HepG2 (cell line): Measurements from ENCODE around the gene ZG16. TPM values are rescaled to one million over a fixed set of nuclear protein-coding genes. Genes with fewer than 3 reads are reported as not detected.

Source experiments
- BRF2 ChIP-seq: sonication (generic); formaldehyde crosslinking; IDR thresholded peaks from 2 replicates; pipeline ENCODE4 v1.8.1; 2022; ENCODE audit warnings: mild to moderate bottlenecking, missing genetic modification reagents
- CBX1 ChIP-seq: IDR thresholded peaks from one replicate; pipeline ENCODE4 v1.6.1; 2016; ENCODE audit warnings: antibody characterized with exemption, low read depth
- DPF2 ChIP-seq: sonication (generic); formaldehyde crosslinking; IDR thresholded peaks from 2 replicates; pipeline ENCODE4 v1.4.0; 2020; ENCODE audit warnings: mild to moderate bottlenecking, low read depth, missing genetic modification reagents, borderline replicate concordance
- HMG20A ChIP-seq: IDR thresholded peaks from 2 replicates; pipeline ENCODE4 v1.6.1; 2016; ENCODE audit warnings: borderline replicate concordance
- HNF1B ChIP-seq: sonication (generic); formaldehyde crosslinking; IDR thresholded peaks from 2 replicates; pipeline ENCODE4 v1.5.1; 2020; ENCODE audit warnings: mild to moderate bottlenecking, moderate library complexity, missing genetic modification reagents
- IRF2 ChIP-seq: IDR thresholded peaks from 2 replicates; pipeline ENCODE4 v1.6.1; 2018; ENCODE audit warnings: missing genetic modification reagents, missing compliant biosample characterization
- RARA ChIP-seq: IDR thresholded peaks from 2 replicates; pipeline ENCODE4 v1.6.1; 2016; ENCODE audit warnings: missing genetic modification reagents, missing compliant biosample characterization
- SMAD3 ChIP-seq: sonication (generic); formaldehyde crosslinking; IDR thresholded peaks from 2 replicates; pipeline ENCODE4 v1.4.0; 2020; ENCODE audit warnings: missing genetic modification reagents
- ZBTB20 ChIP-seq: sonication (generic); formaldehyde crosslinking; IDR thresholded peaks from 2 replicates; pipeline ENCODE4 v1.8.1; 2023; ENCODE audit warnings: missing genetic modification reagents, low read depth, mild to moderate bottlenecking, borderline replicate concordance
- ZFP62 ChIP-seq: sonication (generic); formaldehyde crosslinking; IDR thresholded peaks from 2 replicates; pipeline ENCODE4 v1.4.0; 2020; ENCODE audit warnings: missing genetic modification reagents
- ZNF124 ChIP-seq: sonication (generic); formaldehyde crosslinking; IDR thresholded peaks from 2 replicates; pipeline ENCODE4 v1.4.0; 2020; ENCODE audit warnings: missing genetic modification reagents
- ZNF20 ChIP-seq: sonication (generic); formaldehyde crosslinking; IDR thresholded peaks from 2 replicates; pipeline ENCODE4 v1.4.0; 2020; ENCODE audit warnings: mild to moderate bottlenecking, moderate library complexity, missing genetic modification reagents
- ZNF260 ChIP-seq: sonication (generic); formaldehyde crosslinking; IDR thresholded peaks from 2 replicates; pipeline ENCODE4 v1.4.0; 2020; ENCODE audit warnings: missing genetic modification reagents, low read depth, mild to moderate bottlenecking, borderline replicate concordance
- ZNF567 ChIP-seq: sonication (generic); formaldehyde crosslinking; IDR thresholded peaks from 2 replicates; pipeline ENCODE4 v1.8.1; 2023; ENCODE audit warnings: mild to moderate bottlenecking, missing genetic modification reagents, borderline replicate concordance
- ZNF674 ChIP-seq: sonication (generic); formaldehyde crosslinking; IDR thresholded peaks from 2 replicates; pipeline ENCODE4 v1.5.0; 2020; ENCODE audit warnings: low read depth, mild to moderate bottlenecking, missing genetic modification reagents
- ZNF839 ChIP-seq: sonication (generic); formaldehyde crosslinking; IDR thresholded peaks from 2 replicates; pipeline ENCODE4 v1.4.0; 2020; ENCODE audit warnings: missing genetic modification reagents, mild to moderate bottlenecking, borderline replicate concordance
- polyA plus RNA-seq, 8 experiments: library from polyadenylated mRNA; depleted of rRNA in 3 of 8; stranded (reverse) in 7 of 8; unstranded in 1 of 8; fragments of >200 nt; fragmentation: Illumina TruSeq in 4 of 8; extraction: Trizol in 4 of 8; gene quantifications; 2 replicates each; pipeline versions ENCODE4 v1.2.1 to v1.2.3, GENCODE V29; 2011 to 2016; ENCODE audit warnings: low read depth in 4 of 8, missing spikeins in 1 of 8, mixed read lengths in 1 of 8; ENCODE audit not compliant: insufficient read depth in 1 of 8
- total RNA-seq, 5 experiments: library from RNA; depleted of rRNA; stranded (reverse); fragments of >200 nt; fragmentation: Illumina TruSeq; extraction: Trizol; gene quantifications; 2 replicates each; pipeline ENCODE4 v1.2.3, GENCODE V29; 2016; ENCODE audit warnings: low read depth in 1 of 5
- TF ChIP-seq, protein P1 (sequence below): sonication (generic); formaldehyde crosslinking; IDR thresholded peaks from 2 replicates; pipeline ENCODE4 v1.4.0; 2020; ENCODE audit warnings: missing genetic modification reagents, mild to moderate bottlenecking, borderline replicate concordance
- TF ChIP-seq, protein P2 (sequence below): sonication (generic); formaldehyde crosslinking; IDR thresholded peaks from 2 replicates; pipeline ENCODE4 v1.4.0; 2020; ENCODE audit warnings: missing genetic modification reagents

ZG16 gene
- total and polyA plus RNA-seq, 2 of the 13 experiments (the other 11 are each of a cell fraction or from before 2014, with no cell fraction given): 0.04 to 0.07 TPM

DNA sequence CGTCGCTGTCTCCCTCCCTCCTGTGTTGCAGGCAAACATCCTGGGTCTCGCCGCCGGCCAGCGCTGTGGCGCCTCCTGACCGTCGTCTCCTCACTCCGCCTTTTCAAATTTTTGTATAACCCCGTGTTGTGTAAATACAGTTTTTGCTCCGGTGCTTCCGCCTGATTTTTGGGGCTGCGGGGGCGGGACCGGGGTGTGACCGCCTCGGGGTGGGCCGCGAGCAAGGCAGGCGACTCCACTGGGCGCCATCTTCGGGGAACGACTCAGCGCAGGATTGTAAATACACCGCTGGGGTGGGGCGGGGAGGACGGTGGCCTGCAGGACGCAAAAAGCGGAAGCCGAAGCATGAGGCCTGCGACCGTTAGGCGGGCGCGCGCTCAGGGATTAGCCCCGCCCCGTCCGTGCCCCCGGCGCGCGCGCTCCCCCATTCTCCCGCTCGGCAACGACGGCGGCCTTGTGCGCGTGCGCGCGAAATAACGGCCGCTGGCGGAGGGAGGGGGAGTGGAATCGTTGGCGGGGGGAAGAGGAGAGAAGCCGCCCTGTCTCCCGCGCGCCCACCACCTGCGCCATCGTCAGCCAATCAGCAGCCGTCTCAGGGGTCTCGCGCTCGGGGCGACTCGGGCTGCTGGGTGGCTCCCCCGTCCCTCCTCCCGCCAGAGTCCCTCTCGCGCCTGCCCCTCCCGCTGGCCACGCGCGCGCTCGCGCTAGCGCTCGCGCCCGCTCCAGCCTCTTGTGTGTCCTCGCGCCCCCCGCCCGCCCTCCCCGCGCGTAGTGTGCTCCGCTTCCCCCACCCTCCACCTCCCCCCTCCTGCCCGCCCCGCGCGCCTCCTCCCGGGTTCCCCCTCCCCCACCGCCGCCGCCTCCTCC lies 27.4 kb downstream of the ZG16 start (continued):
- TF ChIP-seq IRF2 (CRISPR knock-in tag): peak; percentile 98
- TF ChIP-seq SMAD3 (CRISPR knock-in tag): peak; percentile 97
- TF ChIP-seq CBX1: peak; percentile 91
- TF ChIP-seq ZNF567 (CRISPR knock-in tag): peak; percentile 60; the same call in 1 of the 2 replicates
- TF ChIP-seq ZFP62 (CRISPR knock-in tag): no peak
- no peak for TF ChIP-seq ZNF674
- TF ChIP-seq BRF2 (CRISPR knock-in tag): peak; percentile 99
- TF ChIP-seq DPF2: no peak
- TF ChIP-seq ZBTB20 (CRISPR knock-in tag): no peak; the same call in none of the 2 replicates
- 0 out of 2 replicates have a peak, but pooled peaks have one; percentile 64 for TF ChIP-seq ZNF260
- TF ChIP-seq ZNF20: no peak
- TF ChIP-seq HNF1B (CRISPR knock-in tag): peak; percentile 86
- peak; percentile 54; the same call in 1 of the 2 replicates for TF ChIP-seq HMG20A
- TF ChIP-seq ZNF839 (CRISPR knock-in tag): peak; percentile 88; the same call in 1 of the 2 replicates
- TF ChIP-seq, protein P1, sequence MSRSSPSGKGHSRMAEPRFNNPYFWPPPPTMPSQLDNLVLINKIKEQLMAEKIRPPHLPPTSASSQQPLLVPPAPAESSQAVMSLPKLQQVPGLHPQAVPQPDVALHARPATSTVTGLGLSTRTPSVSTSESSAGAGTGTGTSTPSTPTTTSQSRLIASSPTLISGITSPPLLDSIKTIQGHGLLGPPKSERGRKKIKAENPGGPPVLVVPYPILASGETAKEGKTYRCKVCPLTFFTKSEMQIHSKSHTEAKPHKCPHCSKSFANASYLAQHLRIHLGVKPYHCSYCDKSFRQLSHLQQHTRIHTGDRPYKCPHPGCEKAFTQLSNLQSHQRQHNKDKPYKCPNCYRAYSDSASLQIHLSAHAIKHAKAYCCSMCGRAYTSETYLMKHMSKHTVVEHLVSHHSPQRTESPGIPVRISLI (CRISPR knock-in tag): peak; percentile 58; the same call in 1 of the 2 replicates
- peak; percentile 89 for TF ChIP-seq ZNF124 (CRISPR knock-in tag)
- TF ChIP-seq, protein P2, sequence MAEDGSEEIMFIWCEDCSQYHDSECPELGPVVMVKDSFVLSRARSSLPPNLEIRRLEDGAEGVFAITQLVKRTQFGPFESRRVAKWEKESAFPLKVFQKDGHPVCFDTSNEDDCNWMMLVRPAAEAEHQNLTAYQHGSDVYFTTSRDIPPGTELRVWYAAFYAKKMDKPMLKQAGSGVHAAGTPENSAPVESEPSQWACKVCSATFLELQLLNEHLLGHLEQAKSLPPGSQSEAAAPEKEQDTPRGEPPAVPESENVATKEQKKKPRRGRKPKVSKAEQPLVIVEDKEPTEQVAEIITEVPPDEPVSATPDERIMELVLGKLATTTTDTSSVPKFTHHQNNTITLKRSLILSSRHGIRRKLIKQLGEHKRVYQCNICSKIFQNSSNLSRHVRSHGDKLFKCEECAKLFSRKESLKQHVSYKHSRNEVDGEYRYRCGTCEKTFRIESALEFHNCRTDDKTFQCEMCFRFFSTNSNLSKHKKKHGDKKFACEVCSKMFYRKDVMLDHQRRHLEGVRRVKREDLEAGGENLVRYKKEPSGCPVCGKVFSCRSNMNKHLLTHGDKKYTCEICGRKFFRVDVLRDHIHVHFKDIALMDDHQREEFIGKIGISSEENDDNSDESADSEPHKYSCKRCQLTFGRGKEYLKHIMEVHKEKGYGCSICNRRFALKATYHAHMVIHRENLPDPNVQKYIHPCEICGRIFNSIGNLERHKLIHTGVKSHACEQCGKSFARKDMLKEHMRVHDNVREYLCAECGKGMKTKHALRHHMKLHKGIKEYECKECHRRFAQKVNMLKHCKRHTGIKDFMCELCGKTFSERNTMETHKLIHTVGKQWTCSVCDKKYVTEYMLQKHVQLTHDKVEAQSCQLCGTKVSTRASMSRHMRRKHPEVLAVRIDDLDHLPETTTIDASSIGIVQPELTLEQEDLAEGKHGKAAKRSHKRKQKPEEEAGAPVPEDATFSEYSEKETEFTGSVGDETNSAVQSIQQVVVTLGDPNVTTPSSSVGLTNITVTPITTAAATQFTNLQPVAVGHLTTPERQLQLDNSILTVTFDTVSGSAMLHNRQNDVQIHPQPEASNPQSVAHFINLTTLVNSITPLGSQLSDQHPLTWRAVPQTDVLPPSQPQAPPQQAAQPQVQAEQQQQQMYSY (CRISPR knock-in tag): no peak
- TF ChIP-seq RARA (CRISPR knock-in tag): 0 out of 2 replicates have a peak, but pooled peaks have one; percentile 41
